ENCODE data around the gene KCNJ15.

GRCh38 chr21:38340131-38340530 is 83.3 kb downstream of the KCNJ15 start:
- TF ChIP-seq EZH2phosphoT487 (IDR thresholded peaks at IDR 0.05; ENCODE audit: insufficient read depth, low read depth) (no peak), EZH2 (IDR thresholded peaks at IDR 0.05; ENCODE audit: insufficient read depth, poor library complexity, severe bottlenecking) (no peak)
